Hepatocyte (in vitro differentiated cells): Measurements from ENCODE around the gene RAD23B. TPM values are rescaled to one million over a fixed set of nuclear protein-coding genes. Genes with fewer than 3 reads are reported as not detected.

Experiments
- DNase-seq: peaks from one replicate; pipeline ENCODE4 v3.0.0-alpha.2; 2016; ENCODE audit warnings: low spot score
- H2AFZ ChIP-seq: fragments of 200-600 bp; sonication (generic); 2 replicates; pipeline ENCODE4 v1.6.0; 2016; ENCODE audit warnings: antibody characterized with exemption, mild to moderate bottlenecking
- H3K27ac ChIP-seq: fragments of 200-600 bp; sonication (generic); 2 replicates; pipeline ENCODE4 v1.5.1; 2016; ENCODE audit warnings: mild to moderate bottlenecking
- H3K27me3 ChIP-seq: fragments of 200-600 bp; sonication (generic); 2 replicates; pipeline ENCODE4 v1.6.1; 2016
- H3K36me3 ChIP-seq: fragments of 200-600 bp; sonication (generic); replicated peaks from 2 replicates; pipeline ENCODE4 v1.5.1; 2016; ENCODE audit warnings: low read depth; ENCODE audit not compliant: insufficient read depth
- H3K4me1 ChIP-seq: fragments of 200-600 bp; sonication (generic); 2 replicates; pipeline ENCODE4 v1.5.1; 2016; ENCODE audit warnings: mild to moderate bottlenecking, moderate library complexity; ENCODE audit not compliant: insufficient read depth
- H3K4me2 ChIP-seq: fragments of 200-600 bp; sonication (generic); 2 replicates; pipeline ENCODE4 v1.6.0; 2016
- H3K4me3 ChIP-seq: fragments of 200-600 bp; sonication (generic); 2 replicates; pipeline ENCODE4 v1.5.1; 2016; ENCODE audit warnings: mild to moderate bottlenecking
- H3K79me2 ChIP-seq: fragments of 200-600 bp; sonication (generic); 2 replicates; pipeline ENCODE4 v1.6.0; 2017; ENCODE audit warnings: mild to moderate bottlenecking
- H3K9me2 ChIP-seq: fragments of 200-600 bp; sonication (generic); replicated peaks from 2 replicates; pipeline ENCODE4 v1.6.0; 2017; ENCODE audit warnings: mild to moderate bottlenecking; ENCODE audit not compliant: insufficient read depth
- H3K9me3 ChIP-seq: fragments of 200-600 bp; sonication (generic); 2 replicates; pipeline ENCODE4 v1.5.1; 2016; ENCODE audit warnings: low read depth, mild to moderate bottlenecking
- H4K20me1 ChIP-seq: fragments of 200-600 bp; sonication (generic); 2 replicates; pipeline ENCODE4 v1.6.0; 2016; ENCODE audit warnings: mild to moderate bottlenecking; ENCODE audit not compliant: insufficient read depth, poor library complexity, severe bottlenecking
- CTCF ChIP-seq: fragments of 200-600 bp; sonication (generic); IDR thresholded peaks from 2 replicates; pipeline ENCODE4 v1.5.1; 2016; ENCODE audit warnings: antibody characterized with exemption, mild to moderate bottlenecking; ENCODE audit not compliant: poor library complexity
- EZH2 ChIP-seq: fragments of 200-600 bp; sonication (generic); IDR thresholded peaks from 2 replicates; pipeline ENCODE4 v1.6.1; 2016; ENCODE audit warnings: antibody characterized with exemption, mild to moderate bottlenecking, borderline replicate concordance
- EZH2phosphoT487 ChIP-seq: fragments of 200-600 bp; sonication (generic); IDR thresholded peaks from one replicate; pipeline ENCODE4 v1.6.1; 2018; ENCODE audit warnings: antibody characterized with exemption, mild to moderate bottlenecking, low read depth, moderate library complexity; ENCODE audit not compliant: unreplicated experiment, severe bottlenecking
- WGBS: methylation state at CpG from one replicate; pipeline ENCODE4 v1.1.6; 2016; ENCODE audit warnings: low lambda C conversion rate; ENCODE audit errors: missing lambda C conversion rate; 5-methylcytosine and 5-hydroxymethylcytosine counted together
- polyA plus RNA-seq: library from polyadenylated mRNA; unstranded; fragments of >200 nt; fragmentation: Nextera tagmentation; extraction: Ambion mirVana; gene quantifications from 2 replicates; pipeline ENCODE4 v1.2.1, GENCODE V29; 2016
- total RNA-seq: library from RNA; depleted of rRNA; stranded (reverse); fragments of >200 nt; gene quantifications from 2 replicates; pipeline ENCODE4 v1.2.3, GENCODE V29; 2014

The RAD23B gene
- total and polyA plus RNA-seq, 2 experiments from 2014 or later, result 15.9 to 126 TPM

- peaks cover 13% of the 10 kb centered on the region for H3K4me1 ChIP-seq
- no peaks in the 10 kb centered on the region for H3K36me3 ChIP-seq
- no peak overlapping the region for H3K4me2 ChIP-seq
- TF ChIP-seq CTCF (no peak), EZH2phosphoT487 (no peak), EZH2 (no peak)
- no peak overlapping the region for H3K27ac ChIP-seq
- H3K79me2 ChIP-seq, result peaks cover 99% of the 10 kb centered on the region
- WGBS, result 77% methylated on average over 8 of the region's 8 CpGs
- H3K4me3 ChIP-seq, result no peak overlapping the region
- no peaks in the 10 kb centered on the region for H3K9me2 ChIP-seq
- H3K9me3 ChIP-seq, result no peaks in the 10 kb centered on the region
- DNase-seq, result no peak
- H2AFZ ChIP-seq, result no peak overlapping the region
- peaks cover 83% of the 10 kb centered on the region for H4K20me1 ChIP-seq
- H3K27me3 ChIP-seq, result no peaks in the 10 kb centered on the region
Measured at GRCh38 chr9:107312376-107313050, 29.4 kb downstream of the RAD23B start.

DNA sequence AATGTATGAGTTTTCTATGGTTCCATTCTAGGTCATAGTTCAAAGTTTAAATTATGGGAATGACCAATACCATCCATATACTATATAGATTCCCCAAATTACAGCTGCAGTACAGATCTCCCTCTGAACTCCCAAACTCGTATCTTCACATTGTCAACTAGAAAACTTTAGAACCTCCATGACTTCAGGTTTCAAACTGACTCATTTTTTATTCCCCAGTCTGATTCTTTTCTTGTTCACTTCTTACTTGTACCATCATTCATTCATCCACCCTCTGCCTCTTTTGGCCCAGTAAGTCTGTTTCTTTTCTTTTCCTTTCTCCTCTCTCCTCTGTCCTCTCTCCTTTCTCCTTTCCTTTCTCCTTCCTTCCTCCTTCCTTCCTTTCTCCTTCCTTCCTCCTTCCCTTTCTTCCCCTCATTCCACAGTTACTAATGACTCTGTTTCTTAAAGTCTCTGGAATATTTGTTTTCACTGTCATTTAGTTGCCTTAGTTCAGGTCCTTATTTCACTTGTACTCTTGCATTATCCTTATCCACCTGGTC is 30.5 kb downstream of the RAD23B start:
- 97% methylated on average over 1 of the region's 1 CpG for WGBS
- H3K79me2 ChIP-seq, result peaks cover 100% of the 10 kb centered on the region
- TF ChIP-seq EZH2 (no peak), EZH2phosphoT487 (no peak), CTCF (no peak)
- H3K4me2 ChIP-seq, result no peak overlapping the region
- H3K36me3 ChIP-seq, result no peaks in the 10 kb centered on the region
- no peaks in the 10 kb centered on the region for H3K9me3 ChIP-seq
- no peak for DNase-seq
- no peak overlapping the region for H3K27ac ChIP-seq
- peaks cover 83% of the 10 kb centered on the region for H4K20me1 ChIP-seq
- H3K9me2 ChIP-seq, result no peaks in the 10 kb centered on the region
- H3K27me3 ChIP-seq, result no peaks in the 10 kb centered on the region
- peaks cover 7% of the 10 kb centered on the region for H3K4me1 ChIP-seq
- H3K4me3 ChIP-seq, result no peak overlapping the region
- no peak overlapping the region for H2AFZ ChIP-seq

GRCh38 chr9:107314763-107315162 is 31.7 kb downstream of the RAD23B start:
- 97% methylated on average over 1 of the region's 1 CpG for WGBS
- no peak for TF ChIP-seq EZH2phosphoT487
- TF ChIP-seq CTCF, result no peak
- no peak for TF ChIP-seq EZH2
- Histone ChIP-seq H3K27ac (no peak overlapping the region), H4K20me1 (peaks cover 74% of the 10 kb centered on the region), H3K4me2 (no peak overlapping the region), H3K9me2 (no peaks in the 10 kb centered on the region), H3K4me3 (no peak overlapping the region), H3K79me2 (peaks cover 98% of the 10 kb centered on the region), H3K27me3 (no peaks in the 10 kb centered on the region), H3K4me1 (no peaks in the 10 kb centered on the region), H3K9me3 (no peaks in the 10 kb centered on the region), H2AFZ (no peak overlapping the region), H3K36me3 (no peaks in the 10 kb centered on the region)
- DNase-seq, result no peak
